IPS-18c (cell line): ENCODE data around the gene ARAP2.
"Not testable (repeated sequence)": the region's sequence is repeated elsewhere in the genome, so short reads cannot be mapped to it uniquely, and the experiment has no call there.

Experiments used
- H3K4me3 ChIP-seq: 2 replicates; pipeline ENCODE4 v1.7.0; 2013; ENCODE audit warnings: low read depth, mild to moderate bottlenecking, low read length, moderate library complexity; ENCODE audit not compliant: insufficient read depth
- H3K9me3 ChIP-seq: one replicate; pipeline ENCODE4 v1.6.1; 2013; ENCODE audit warnings: mild to moderate bottlenecking, low read length, moderate library complexity; ENCODE audit not compliant: control insufficient read depth, insufficient read depth

The ARAP2 gene

DNA sequence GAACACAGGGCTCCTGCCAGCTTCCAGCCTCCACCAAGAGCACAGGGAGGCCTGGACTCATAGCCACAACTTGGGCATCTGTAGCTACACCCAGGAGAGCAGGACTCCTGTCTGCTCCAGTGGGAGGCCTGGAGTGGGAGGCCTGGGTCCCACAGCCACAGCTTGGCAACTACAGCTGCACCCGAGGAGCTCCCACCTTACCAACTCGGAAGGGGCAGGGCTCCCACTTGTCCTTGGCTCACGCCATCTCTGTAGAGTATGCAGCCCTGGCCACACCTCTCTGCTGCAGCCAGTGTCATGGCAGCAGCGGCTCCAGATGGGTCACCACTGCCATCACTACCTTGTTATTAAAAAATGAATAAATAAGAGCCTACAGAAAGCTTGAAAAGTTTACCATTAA is 45.5 kb downstream of the ARAP2 start:
- H3K4me3 ChIP-seq = no peak overlapping the region
- H3K9me3 ChIP-seq = no peaks in the 10 kb centered on the region

- Histone ChIP-seq H3K9me3 (no peaks in the 10 kb centered on the region), H3K4me3 (no peak overlapping the region)
Measured at GRCh38 chr4:36198068-36198808, 46.1 kb downstream of the ARAP2 start.

DNA sequence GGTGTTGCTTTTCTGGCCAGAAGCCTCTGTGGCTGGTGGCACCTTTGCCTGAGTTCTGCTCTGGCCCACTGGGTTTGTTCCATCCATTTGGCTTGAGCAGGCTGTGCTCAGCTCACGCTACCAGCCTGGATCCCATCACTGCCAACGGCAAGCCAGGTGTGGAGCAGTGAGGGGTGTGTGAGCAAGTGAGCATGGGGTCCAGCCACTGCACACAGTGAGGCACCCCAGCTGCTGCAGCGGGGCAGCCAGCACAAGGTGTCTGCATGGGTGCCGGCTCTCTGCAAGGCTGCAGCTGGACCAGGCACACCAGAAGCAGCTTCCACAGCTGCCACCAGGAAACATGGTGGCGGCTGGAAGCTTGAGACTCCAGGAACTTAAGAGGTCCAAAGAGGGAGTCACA is 46.8 kb downstream of the ARAP2 start:
- H3K4me3 ChIP-seq = no peak overlapping the region
- H3K9me3 ChIP-seq = no peaks in the 10 kb centered on the region

DNA sequence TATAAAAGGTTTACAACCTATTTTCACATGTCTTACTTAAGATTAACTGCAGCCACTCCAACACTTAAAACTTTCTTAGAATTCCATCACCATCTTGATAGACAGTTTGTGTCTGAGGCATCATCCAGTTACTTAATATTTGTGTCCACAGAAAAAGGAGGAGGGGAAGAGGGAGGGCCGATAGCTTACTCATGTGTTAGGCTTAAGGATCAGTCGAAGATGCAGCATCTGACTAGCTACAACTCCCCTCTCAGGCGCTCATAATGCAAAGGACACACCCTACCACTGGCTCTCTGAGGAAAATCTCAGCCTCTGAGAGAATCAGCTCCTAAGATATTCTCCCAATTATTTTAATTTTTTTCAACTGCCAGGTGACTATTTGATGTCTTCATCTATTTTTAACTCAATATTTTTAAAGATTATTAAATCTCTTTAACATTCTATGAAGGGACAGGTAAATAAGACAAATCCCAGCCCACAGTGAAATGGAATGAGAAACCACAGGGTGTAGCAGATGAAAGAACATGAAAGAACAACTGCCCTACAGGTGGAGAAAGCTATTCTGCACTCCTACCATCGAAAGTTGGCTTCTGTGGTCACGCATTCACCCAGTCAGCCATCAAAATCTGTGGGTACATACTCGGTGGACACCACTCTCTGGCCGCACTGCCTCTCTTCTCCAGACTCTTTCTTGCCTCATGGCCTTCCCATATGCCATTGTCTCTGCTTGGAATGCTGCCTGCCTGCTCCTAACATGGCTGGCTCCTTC is 48.0 kb downstream of the ARAP2 start:
- H3K9me3 ChIP-seq = no peaks in the 10 kb centered on the region
- no peak overlapping the region for H3K4me3 ChIP-seq

DNA sequence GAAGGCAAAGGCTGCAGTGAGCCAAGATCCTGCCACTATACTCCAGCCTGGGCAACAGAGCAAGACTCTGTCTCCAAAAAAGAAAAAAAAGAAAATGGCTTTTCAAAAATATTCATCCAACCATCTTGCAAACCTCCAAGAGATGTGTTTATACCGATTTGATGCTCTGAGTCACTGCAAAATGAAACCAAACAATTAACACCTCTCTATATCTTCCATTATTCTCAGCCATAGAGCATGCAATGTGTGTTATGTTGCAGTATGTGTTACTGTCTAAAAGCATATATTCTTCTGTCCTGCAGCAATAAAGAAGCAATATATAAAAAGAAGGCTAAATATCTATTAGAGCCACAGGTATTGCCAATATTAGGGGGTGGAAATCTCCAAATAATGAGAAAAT is 51.4 kb downstream of the ARAP2 start:
- Histone ChIP-seq H3K9me3 (no peaks in the 10 kb centered on the region), H3K4me3 (no peak overlapping the region)

DNA sequence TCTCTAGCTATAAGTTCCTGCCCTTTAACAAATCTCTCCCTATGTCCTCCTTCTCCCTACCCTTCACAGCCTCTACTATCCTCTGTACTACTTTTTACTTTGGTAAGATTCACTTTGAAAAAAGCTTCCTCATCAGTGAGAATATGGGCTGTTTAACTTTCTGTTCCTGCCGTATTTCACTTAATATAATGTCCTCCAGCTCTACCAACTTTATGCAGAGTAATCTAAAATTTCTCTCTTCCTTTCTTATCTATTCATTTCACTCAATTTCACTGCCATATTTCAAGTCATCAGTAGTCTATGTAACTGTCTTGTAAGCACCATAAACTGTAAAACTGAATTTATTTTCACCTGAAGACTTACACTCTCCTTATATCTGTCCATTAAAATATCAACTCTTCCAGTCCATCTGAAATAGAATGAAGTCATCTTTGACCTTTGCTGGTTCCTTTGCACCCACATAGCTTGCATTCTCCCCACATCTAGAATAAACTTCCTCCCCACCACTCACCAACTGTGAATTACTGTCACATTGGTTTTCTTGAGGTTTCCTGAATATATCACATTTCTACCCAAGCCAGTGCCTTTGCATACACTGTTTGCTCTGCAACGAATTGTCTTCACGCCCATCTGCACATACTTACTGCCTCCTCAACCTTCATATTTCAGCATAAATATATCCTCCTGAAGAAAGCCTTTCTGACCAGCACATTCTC is 54.6 kb downstream of the ARAP2 start:
- H3K9me3 ChIP-seq = no peaks in the 10 kb centered on the region
- H3K4me3 ChIP-seq = no peak overlapping the region

- H3K4me3 ChIP-seq = no peak overlapping the region
- no peaks in the 10 kb centered on the region for H3K9me3 ChIP-seq
Measured at GRCh38 chr4:36187723-36188333, 56.5 kb downstream of the ARAP2 start.

DNA sequence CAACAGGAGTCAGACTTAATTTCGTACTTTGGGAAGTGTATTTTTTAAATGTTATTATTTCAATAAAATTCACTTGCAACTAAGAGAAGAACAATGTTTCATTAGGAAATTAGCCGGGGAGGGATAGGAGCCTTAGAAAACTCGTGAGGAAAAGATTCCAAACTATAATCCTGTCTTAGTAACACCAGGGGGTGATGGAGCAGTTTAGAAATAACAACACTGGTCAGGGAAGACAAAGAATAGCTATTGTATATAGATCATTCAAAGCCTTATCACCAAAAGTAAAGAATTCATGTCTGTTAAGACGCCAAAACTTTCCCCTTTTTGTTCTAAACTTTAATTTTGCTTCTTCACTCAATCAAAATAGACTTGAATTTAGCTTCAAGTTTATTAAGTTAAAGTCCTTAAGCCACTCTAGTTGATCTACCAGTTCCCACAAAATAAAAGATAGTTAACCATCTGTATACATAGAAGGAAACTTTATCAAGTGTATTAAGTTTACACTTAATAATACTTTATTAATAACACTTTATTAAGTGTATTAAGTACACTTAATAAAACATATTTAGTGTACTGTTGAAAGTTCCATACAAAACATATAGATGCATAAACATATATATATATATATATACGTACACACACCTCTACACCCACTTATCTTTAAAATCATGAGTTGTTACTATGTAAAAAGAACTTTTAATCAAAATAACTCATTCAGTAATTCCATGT is 60.5 kb downstream of the ARAP2 start:
- Histone ChIP-seq H3K9me3 (no peaks in the 10 kb centered on the region), H3K4me3 (no peak overlapping the region)

DNA sequence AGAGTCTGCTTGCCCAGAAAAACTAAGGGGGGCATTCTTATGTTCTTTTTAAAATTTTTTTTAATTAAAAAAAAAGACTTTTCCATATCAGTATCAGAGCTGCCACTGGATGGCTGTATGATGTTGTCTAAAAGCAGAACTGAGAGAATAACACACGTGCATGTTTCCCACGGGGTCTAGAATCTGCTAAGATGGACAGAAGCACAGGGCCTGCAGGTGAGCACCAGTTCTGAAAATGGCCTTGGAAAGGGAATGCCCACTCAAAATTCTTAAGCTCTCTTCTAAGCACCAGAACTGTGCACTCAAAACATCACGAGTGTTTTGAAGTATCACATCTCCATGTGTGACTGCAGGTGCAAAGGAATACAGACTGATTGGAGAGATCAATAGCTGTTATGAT is 61.1 kb downstream of the ARAP2 start:
- Histone ChIP-seq H3K9me3 (no peaks in the 10 kb centered on the region), H3K4me3 (no peak overlapping the region)

DNA sequence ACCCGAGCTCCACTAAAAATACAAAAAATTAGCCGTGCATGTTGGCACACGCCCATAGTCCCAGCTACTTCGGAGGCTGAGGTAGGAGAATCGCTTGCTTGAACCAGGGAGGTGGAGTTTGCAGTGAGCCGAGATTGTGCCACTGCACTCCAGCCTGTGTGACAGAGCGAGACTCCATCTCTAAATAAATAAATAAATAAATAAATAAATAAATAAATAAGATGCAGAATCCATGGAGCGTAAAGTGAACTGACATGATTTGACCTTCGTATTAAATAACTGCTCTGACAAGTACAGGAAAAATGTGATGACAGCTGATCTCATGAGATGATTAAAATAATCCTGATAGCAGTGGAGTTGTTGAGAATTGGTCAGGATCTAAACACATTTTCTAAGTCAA is 62.0 kb downstream of the ARAP2 start:
- not testable (repeated sequence) for H3K9me3 ChIP-seq

GRCh38 chr4:36180206-36180605 is 64.1 kb downstream of the ARAP2 start:
- Histone ChIP-seq H3K4me3 (no peak overlapping the region), H3K9me3 (no peaks in the 10 kb centered on the region)

More for the DNA sequence above, 62.0 kb downstream of the ARAP2 start:
- not testable (repeated sequence) for H3K4me3 ChIP-seq

- Histone ChIP-seq H3K4me3 (no peak overlapping the region), H3K9me3 (no peaks in the 10 kb centered on the region)
Measured at GRCh38 chr4:36178484-36178883, 65.8 kb downstream of the ARAP2 start.

DNA sequence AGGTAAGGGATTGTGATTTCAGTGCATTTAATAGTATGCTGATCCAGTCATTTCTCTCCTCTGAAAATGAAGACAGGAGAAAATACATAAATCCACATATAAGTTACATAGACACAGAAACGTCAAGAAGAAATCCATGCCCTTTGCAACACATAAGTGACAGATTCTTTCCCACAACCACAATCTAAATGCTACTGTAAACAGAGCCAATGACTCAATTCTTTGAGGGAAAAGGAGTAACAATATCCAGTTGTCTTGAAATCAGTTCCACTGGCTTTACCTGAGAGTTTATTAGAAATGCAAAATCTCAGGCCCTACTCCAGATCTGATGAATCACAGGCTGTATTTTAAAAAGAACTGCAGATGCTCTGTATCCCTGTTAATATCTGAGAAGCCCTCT is 66.4 kb downstream of the ARAP2 start:
- no peak overlapping the region for H3K4me3 ChIP-seq
- H3K9me3 ChIP-seq = no peaks in the 10 kb centered on the region

- Histone ChIP-seq H3K9me3 (no peaks in the 10 kb centered on the region), H3K4me3 (no peak overlapping the region)
Measured at GRCh38 chr4:36174570-36174969, 69.7 kb downstream of the ARAP2 start.

GRCh38 chr4:36173905-36174304 is 70.4 kb downstream of the ARAP2 start:
- H3K9me3 ChIP-seq = no peaks in the 10 kb centered on the region

GRCh38 chr4:36172656-36173055 is 71.7 kb downstream of the ARAP2 start:
- no peaks in the 10 kb centered on the region for H3K9me3 ChIP-seq
- no peak overlapping the region for H3K4me3 ChIP-seq

More at GRCh38 chr4:36173905-36174304, 70.4 kb downstream of the ARAP2 start:
- no peak overlapping the region for H3K4me3 ChIP-seq
